H1 (cell line): Measurements from ENCODE around the gene MAFG. TPM values are rescaled to one million over a fixed set of nuclear protein-coding genes. Genes with fewer than 3 reads are reported as not detected.

Source experiments
- CHD7 ChIP-seq: fragments of 300-600 bp; sonication (generic); IDR thresholded peaks from 2 replicates; pipeline ENCODE4 v1.7.1; 2012; ENCODE audit warnings: low read length, moderate library complexity, mild to moderate bottlenecking, inconsistent platforms; ENCODE audit not compliant: insufficient replicate concordance
- RXRA ChIP-seq: IDR thresholded peaks from 2 replicates; pipeline ENCODE4 v1.6.1; 2011; ENCODE audit warnings: low read depth, mild to moderate bottlenecking, low read length, moderate library complexity; ENCODE audit not compliant: insufficient read depth
- polyA plus RNA-seq, 7 experiments: library from polyadenylated mRNA; depleted of rRNA in 3 of 7; stranded (reverse) in 5 of 7; unstranded in 2 of 7; fragments of >200 nt in 5 of 7; fragments of 200-250 nt in 2 of 7; gene quantifications; 1 replicate in 5 of 7; 2 replicates in 1 of 7; 4 replicates in 1 of 7; pipeline versions ENCODE4 v1.2.1 to v1.2.3, GENCODE V29; 2011 to 2013; ENCODE audit warnings: missing spikeins in 2 of 7, mixed read lengths in 2 of 7
- total RNA-seq: library from RNA; stranded (reverse); fragmentation: NEBNext Ultra II Directional; extraction: Animal tissue kit (Norgen Biotek cat#: 25700); gene quantifications from 2 replicates; pipeline ENCODE4 v1.2.1, GENCODE V29; 2021

The MAFG gene
- total and polyA plus RNA-seq, 2 of the 8 experiments (the other 6 are each of a cell fraction or from before 2014, with no cell fraction given): 25.5 to 26.9 TPM

- TF ChIP-seq CHD7 (no peak), RXRA (no peak)
Measured at GRCh38 chr17:81967244-81967532, 39.7 kb upstream of the MAFG start (continued).
